IMR-90 (cell line): ENCODE measurements around the gene C3orf18. TPM values are rescaled to one million over a fixed set of nuclear protein-coding genes. Genes with fewer than 3 reads are reported as not detected.

Experiments used
- ATAC-seq: fragments of 200-7000 bp; cut with Tn5 transposase; 2 replicates; pipeline ENCODE4 v1.9.1; 2020; ENCODE audit warnings: low read depth, mild to moderate bottlenecking, moderate library complexity
- BruUV-seq: library from RNA; stranded (reverse); fragments of 400-500 nt; replicated peaks from 2 replicates; lab custom pipeline; 2021; lab: Mats Ljungman, UMichigan
- CTCF ChIA-PET: fragments of 300-600 bp; formaldehyde crosslinking; extraction: SDS; loops from one replicate; lab custom pipeline; 2021; ENCODE audit warnings: antibody characterized with exemption; lab: Yijun Ruan, JAX
- POLR2A ChIA-PET: fragments of 300-600 bp; sonication (Branson Sonifier 250); formaldehyde crosslinking; loops from one replicate; lab custom pipeline; 2022; ENCODE audit warnings: antibody characterized with exemption; ENCODE audit not compliant: unreplicated experiment; lab: Charles Lee
- DNase-seq: peaks from one replicate; pipeline ENCODE4 v3.0.0; 2013
- H2AFZ ChIP-seq: replicated peaks from 2 replicates; pipeline ENCODE3; 2013; ENCODE audit warnings: low read length, mild to moderate bottlenecking; ENCODE audit not compliant: poor library complexity
- H2AK5ac ChIP-seq: 2 replicates; pipeline ENCODE4 v1.6.1; 2013; ENCODE audit warnings: low read depth, low read length, inconsistent platforms
- H2AK9ac ChIP-seq: replicated peaks from 2 replicates; pipeline ENCODE3; 2013; ENCODE audit warnings: mild to moderate bottlenecking, low read depth, low read length, moderate library complexity; ENCODE audit not compliant: poor library complexity
- H2BK120ac ChIP-seq: 2 replicates; pipeline ENCODE4 v1.6.1; 2013; ENCODE audit warnings: low read depth, low read length, inconsistent platforms
- H2BK15ac ChIP-seq: 3 replicates; pipeline ENCODE4 v1.6.1; 2013; ENCODE audit warnings: low read depth, low read length, inconsistent platforms
- H2BK20ac ChIP-seq: 2 replicates; pipeline ENCODE4 v1.6.1; 2013; ENCODE audit warnings: low read depth, mild to moderate bottlenecking, inconsistent platforms, low read length, moderate library complexity
- H2BK5ac ChIP-seq: 2 replicates; pipeline ENCODE4 v1.6.1; 2013; ENCODE audit warnings: mild to moderate bottlenecking, low read depth, low read length, inconsistent platforms; ENCODE audit not compliant: poor library complexity, severe bottlenecking
- H3K14ac ChIP-seq: replicated peaks from 2 replicates; pipeline ENCODE4 v1.6.1; 2013; ENCODE audit warnings: low read depth, low read length, inconsistent platforms
- H3K18ac ChIP-seq: 2 replicates; pipeline ENCODE4 v1.6.1; 2013; ENCODE audit warnings: low read depth, low read length, control low read depth
- H3K23ac ChIP-seq: 2 replicates; pipeline ENCODE4 v1.6.1; 2013; ENCODE audit warnings: low read depth, low read length, inconsistent platforms
- H3K27ac ChIP-seq: 2 replicates; pipeline ENCODE4 v1.5.1; 2013; ENCODE audit warnings: mild to moderate bottlenecking, control low read depth, low read length; ENCODE audit not compliant: insufficient read depth
- H3K27me3 ChIP-seq: 2 replicates; pipeline ENCODE4 v1.6.1; 2013; ENCODE audit warnings: low read length; ENCODE audit not compliant: control insufficient read depth, insufficient read depth
- H3K36me3 ChIP-seq: 2 replicates; pipeline ENCODE4 v1.6.1; 2013; ENCODE audit warnings: low read length, mixed read lengths; ENCODE audit not compliant: control insufficient read depth, insufficient read depth
- H3K4ac ChIP-seq: 2 replicates; pipeline ENCODE4 v1.6.1; 2013; ENCODE audit warnings: low read depth, low read length, inconsistent platforms
- H3K4me1 ChIP-seq: 2 replicates; pipeline ENCODE4 v1.6.1; 2013; ENCODE audit warnings: low read length, mixed read lengths; ENCODE audit not compliant: control insufficient read depth, insufficient read depth
- H3K4me2 ChIP-seq: 2 replicates; pipeline ENCODE4 v1.6.1; 2013; ENCODE audit warnings: low read depth, mild to moderate bottlenecking, control low read depth, low read length, moderate library complexity
- H3K4me3 ChIP-seq: 2 replicates; pipeline ENCODE4 v1.5.1; 2013; ENCODE audit warnings: low read depth, mild to moderate bottlenecking, control low read depth, low read length, moderate library complexity; ENCODE audit not compliant: insufficient read depth
- H3K56ac ChIP-seq: 2 replicates; pipeline ENCODE4 v1.6.1; 2013; ENCODE audit warnings: low read length, inconsistent platforms; ENCODE audit not compliant: insufficient read depth; ENCODE audit errors: extremely low read depth
- H3K79me1 ChIP-seq, 2 experiments: 2 replicates each; pipeline ENCODE4 v1.6.1; 2013; ENCODE audit warnings: low read length in 2 of 2, inconsistent platforms in 1 of 2, low read depth in 1 of 2
- H3K9ac ChIP-seq: 2 replicates; pipeline ENCODE4 v1.6.1; 2013; ENCODE audit warnings: low read depth, low read length, control low read depth
- H3K9me1 ChIP-seq: 2 replicates; pipeline ENCODE4 v1.6.1; 2013; ENCODE audit warnings: low read length, inconsistent platforms; ENCODE audit not compliant: insufficient read depth
- H3K9me3 ChIP-seq: 2 replicates; pipeline ENCODE4 v1.6.1; 2013; ENCODE audit warnings: low read length; ENCODE audit not compliant: control insufficient read depth, insufficient read depth
- H4K20me1 ChIP-seq: 2 replicates; pipeline ENCODE4 v1.6.1; 2013; ENCODE audit warnings: low read length, inconsistent platforms; ENCODE audit not compliant: insufficient read depth
- H4K5ac ChIP-seq: 2 replicates; pipeline ENCODE4 v1.6.1; 2013; ENCODE audit warnings: mild to moderate bottlenecking, low read depth, low read length, control low read depth
- H4K8ac ChIP-seq, 2 experiments: 2 replicates each; pipeline ENCODE4 v1.6.1; 2013; ENCODE audit warnings: low read depth in 2 of 2, low read length in 2 of 2, control low read depth in 1 of 2, inconsistent platforms in 1 of 2
- H4K91ac ChIP-seq: 2 replicates; pipeline ENCODE4 v1.6.1; 2013; ENCODE audit warnings: low read depth, low read length, inconsistent platforms; ENCODE audit not compliant: insufficient read depth
- CEBPB ChIP-seq: IDR thresholded peaks from 2 replicates; pipeline ENCODE4 v1.6.1; 2012; ENCODE audit warnings: low read depth, low read length, improper control_type of control experiment
- FOS ChIP-seq: fragments of 150-350 bp; IDR thresholded peaks from 2 replicates; pipeline ENCODE4 v1.6.1; 2016; ENCODE audit warnings: low read depth, low read length
- MAFK ChIP-seq: IDR thresholded peaks from 2 replicates; pipeline ENCODE4 v1.6.1; 2012; ENCODE audit warnings: low read depth, low read length, improper control_type of control experiment
- MXI1 ChIP-seq: IDR thresholded peaks from 2 replicates; pipeline ENCODE4 v1.6.1; 2012; ENCODE audit warnings: low read depth, mild to moderate bottlenecking, low read length, moderate library complexity, borderline replicate concordance
- RFX5 ChIP-seq: IDR thresholded peaks from 2 replicates; pipeline ENCODE4 v1.8.0; 2012; ENCODE audit warnings: low read depth, mild to moderate bottlenecking, low read length, moderate library complexity
- WGBS, 2 experiments: methylation state at CpG; one replicate each; pipeline versions ENCODE4 v1.1.5 to v1.1.7; 2013; ENCODE audit warnings: missing lambda C conversion rate in 2 of 2; ENCODE audit not compliant: insufficient read length in 1 of 2; ENCODE audit errors: extremely low coverage in 2 of 2; 5-methylcytosine and 5-hydroxymethylcytosine counted together
- dilution Hi-C: fragments of 300-500 bp; cut with HindIII; formaldehyde crosslinking; loops from one replicate; pipeline ENCODE4 v1.14.3; 2018; ENCODE audit warnings: low sequenced_read_pairs; ENCODE audit not compliant: unreplicated experiment
- in situ Hi-C: fragments of 300-500 bp; cut with MboI; formaldehyde crosslinking; loops from 3 replicates; pipeline ENCODE4 v1.14.3; 2019; ENCODE audit warnings: low sequenced_read_pairs, inconsistent platforms, mixed read lengths
- intact Hi-C: fragments of 100-400 bp; cut with micrococcal nuclease; formaldehyde crosslinking; loops from 2 replicates; pipeline ENCODE4 v1.10.0; 2022
- polyA plus RNA-seq, 3 experiments: library from polyadenylated mRNA; depleted of rRNA; stranded (reverse); fragments of >200 nt; gene quantifications; 2 replicates each; pipeline ENCODE4 v1.2.3, GENCODE V29; 2012; ENCODE audit warnings: low replicate concordance in 1 of 3
- total RNA-seq: library from RNA; depleted of rRNA; stranded (reverse); fragments of >200 nt; gene quantifications from 2 replicates; pipeline ENCODE4 v1.2.3, GENCODE V29; 2012
- TF ChIP-seq, protein P1 (sequence below): conservative IDR thresholded peaks from 2 replicates; pipeline ENCODE4 v1.5.1; 2012; ENCODE audit warnings: mild to moderate bottlenecking, low read depth, low read length, improper control_type of control experiment
- TF ChIP-seq, protein P2 (sequence below): fragments of 150-350 bp; IDR thresholded peaks from 2 replicates; pipeline ENCODE4 v1.6.1; 2016; ENCODE audit warnings: low read depth, mild to moderate bottlenecking, low read length, moderate library complexity, borderline replicate concordance

The C3orf18 gene
- total and polyA plus RNA-seq, 2 of the 4 experiments (the other 2 are of a cell fraction): 6.8 to 10.6 TPM

- POLR2A ChIA-PET: no interaction called here
- WGBS, 2 experiments: 35% methylated on average over 4 of the region's 13 CpGs; no CpG with 5 or more reads in 1 of the 2 experiments
- in situ Hi-C loops: no loop called here
These were observed 34.2 kb downstream of the C3orf18 start for GRCh38 chr3:50533316-50533715.

More at GRCh38 chr3:50533316-50533715, 34.2 kb downstream of the C3orf18 start:
- Histone ChIP-seq H3K36me3 (no peaks in the 10 kb centered on the region), H3K56ac (no peak overlapping the region), H3K4ac (no peak overlapping the region), H4K91ac (no peak overlapping the region), H3K23ac (no peak overlapping the region), H3K79me1 (no peaks in the 10 kb centered on the region), H2BK5ac (no peak overlapping the region), H3K9me3 (no peaks in the 10 kb centered on the region), H3K9ac (no peak overlapping the region), H3K4me1 (no peaks in the 10 kb centered on the region), H2BK20ac (no peak overlapping the region), H2AK5ac (no peak overlapping the region), H3K14ac (no peak overlapping the region), H3K4me3 (no peak overlapping the region), H4K5ac (no peak overlapping the region), H4K20me1 (no peaks in the 10 kb centered on the region), H2AK9ac (peak overlapping the region; percentile 23), H2BK120ac (no peak overlapping the region), H4K8ac (no peak overlapping the region), H3K27ac (no peak overlapping the region), H3K18ac (no peak overlapping the region), H2BK15ac (no peak overlapping the region), H2AFZ (no peak overlapping the region), H3K27me3 (peaks cover 87% of the 10 kb centered on the region), H3K9me1 (no peaks in the 10 kb centered on the region), H3K4me2 (no peak overlapping the region)
- dilution Hi-C loops: no loop called here
- BruUV-seq: no TSS peak
- no peak for DNase-seq
- CTCF ChIA-PET: no interaction called here
- intact Hi-C loops: no loop called here
- TF ChIP-seq RFX5: no peak
- TF ChIP-seq MXI1: no peak
- TF ChIP-seq MAFK: no peak
- TF ChIP-seq, protein P1, sequence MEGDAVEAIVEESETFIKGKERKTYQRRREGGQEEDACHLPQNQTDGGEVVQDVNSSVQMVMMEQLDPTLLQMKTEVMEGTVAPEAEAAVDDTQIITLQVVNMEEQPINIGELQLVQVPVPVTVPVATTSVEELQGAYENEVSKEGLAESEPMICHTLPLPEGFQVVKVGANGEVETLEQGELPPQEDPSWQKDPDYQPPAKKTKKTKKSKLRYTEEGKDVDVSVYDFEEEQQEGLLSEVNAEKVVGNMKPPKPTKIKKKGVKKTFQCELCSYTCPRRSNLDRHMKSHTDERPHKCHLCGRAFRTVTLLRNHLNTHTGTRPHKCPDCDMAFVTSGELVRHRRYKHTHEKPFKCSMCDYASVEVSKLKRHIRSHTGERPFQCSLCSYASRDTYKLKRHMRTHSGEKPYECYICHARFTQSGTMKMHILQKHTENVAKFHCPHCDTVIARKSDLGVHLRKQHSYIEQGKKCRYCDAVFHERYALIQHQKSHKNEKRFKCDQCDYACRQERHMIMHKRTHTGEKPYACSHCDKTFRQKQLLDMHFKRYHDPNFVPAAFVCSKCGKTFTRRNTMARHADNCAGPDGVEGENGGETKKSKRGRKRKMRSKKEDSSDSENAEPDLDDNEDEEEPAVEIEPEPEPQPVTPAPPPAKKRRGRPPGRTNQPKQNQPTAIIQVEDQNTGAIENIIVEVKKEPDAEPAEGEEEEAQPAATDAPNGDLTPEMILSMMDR: no peak
- TF ChIP-seq CEBPB: no peak
- TF ChIP-seq, protein P2, sequence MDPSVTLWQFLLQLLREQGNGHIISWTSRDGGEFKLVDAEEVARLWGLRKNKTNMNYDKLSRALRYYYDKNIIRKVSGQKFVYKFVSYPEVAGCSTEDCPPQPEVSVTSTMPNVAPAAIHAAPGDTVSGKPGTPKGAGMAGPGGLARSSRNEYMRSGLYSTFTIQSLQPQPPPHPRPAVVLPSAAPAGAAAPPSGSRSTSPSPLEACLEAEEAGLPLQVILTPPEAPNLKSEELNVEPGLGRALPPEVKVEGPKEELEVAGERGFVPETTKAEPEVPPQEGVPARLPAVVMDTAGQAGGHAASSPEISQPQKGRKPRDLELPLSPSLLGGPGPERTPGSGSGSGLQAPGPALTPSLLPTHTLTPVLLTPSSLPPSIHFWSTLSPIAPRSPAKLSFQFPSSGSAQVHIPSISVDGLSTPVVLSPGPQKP: no peak
- no peak for TF ChIP-seq FOS
- no peak for ATAC-seq
